ENCODE data around the gene HAPLN3.
A peak's percentile ranks its signal among the peaks of the same experiment; 100 is the strongest.
"Not testable (repeated sequence)": the region's sequence is repeated elsewhere in the genome, so short reads cannot be mapped to it uniquely, and the experiment has no call there.

HAPLN3 gene, protein sequence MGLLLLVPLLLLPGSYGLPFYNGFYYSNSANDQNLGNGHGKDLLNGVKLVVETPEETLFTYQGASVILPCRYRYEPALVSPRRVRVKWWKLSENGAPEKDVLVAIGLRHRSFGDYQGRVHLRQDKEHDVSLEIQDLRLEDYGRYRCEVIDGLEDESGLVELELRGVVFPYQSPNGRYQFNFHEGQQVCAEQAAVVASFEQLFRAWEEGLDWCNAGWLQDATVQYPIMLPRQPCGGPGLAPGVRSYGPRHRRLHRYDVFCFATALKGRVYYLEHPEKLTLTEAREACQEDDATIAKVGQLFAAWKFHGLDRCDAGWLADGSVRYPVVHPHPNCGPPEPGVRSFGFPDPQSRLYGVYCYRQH

DNA sequence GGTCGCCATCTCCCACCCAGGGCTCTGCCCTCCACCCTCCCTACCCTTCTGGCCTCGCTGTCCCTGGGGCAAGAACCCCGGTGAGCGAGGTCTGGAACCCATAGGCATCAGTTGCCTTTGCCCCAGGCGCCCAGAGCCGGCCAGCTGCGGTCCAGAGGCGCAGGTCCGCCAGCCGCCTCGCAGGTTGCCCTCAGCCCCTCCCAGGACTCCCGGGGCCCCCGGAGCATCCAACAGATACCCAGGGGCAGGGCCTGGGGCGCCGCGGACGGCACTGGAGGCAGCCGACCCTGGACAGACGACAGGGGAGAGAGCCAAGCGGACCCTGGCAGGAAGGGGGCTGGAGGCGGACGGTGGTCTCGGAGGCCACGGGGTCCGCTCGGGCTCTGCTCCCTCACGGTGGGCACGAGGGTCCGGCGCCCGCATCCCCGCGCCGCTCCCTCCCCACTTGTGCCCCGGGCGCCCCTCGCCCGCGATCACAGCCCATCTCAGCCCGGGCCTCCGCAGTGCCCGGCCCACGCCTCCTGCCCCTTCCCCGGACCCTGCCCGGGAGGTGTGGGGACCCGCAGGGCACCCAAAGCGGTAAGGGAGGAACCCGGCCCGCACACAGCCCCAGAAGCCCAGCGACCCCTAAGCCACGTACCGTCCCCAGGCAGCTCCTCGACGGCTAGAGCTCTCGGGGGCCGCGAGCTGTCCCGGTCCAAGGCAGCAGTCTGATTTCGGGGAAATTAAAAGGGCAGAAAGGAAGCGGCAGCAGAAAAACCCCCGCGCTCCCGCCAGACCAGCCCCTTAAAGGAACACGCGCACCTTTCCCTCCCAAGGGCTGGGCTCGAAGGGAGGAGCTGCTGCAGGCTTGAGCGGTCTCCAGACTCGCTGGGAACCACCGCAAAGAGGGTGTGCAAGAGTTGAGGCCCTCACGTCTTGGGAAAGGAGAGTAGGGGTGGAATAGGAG lies at the start of gene HAPLN3:
HAPLN3 (minus strand) TSS at position 726 of the 949 bp plus-strand sequence. CDS start 8,246 bp downstream, outside the sequence.
- DNase-seq = no peak

DNA sequence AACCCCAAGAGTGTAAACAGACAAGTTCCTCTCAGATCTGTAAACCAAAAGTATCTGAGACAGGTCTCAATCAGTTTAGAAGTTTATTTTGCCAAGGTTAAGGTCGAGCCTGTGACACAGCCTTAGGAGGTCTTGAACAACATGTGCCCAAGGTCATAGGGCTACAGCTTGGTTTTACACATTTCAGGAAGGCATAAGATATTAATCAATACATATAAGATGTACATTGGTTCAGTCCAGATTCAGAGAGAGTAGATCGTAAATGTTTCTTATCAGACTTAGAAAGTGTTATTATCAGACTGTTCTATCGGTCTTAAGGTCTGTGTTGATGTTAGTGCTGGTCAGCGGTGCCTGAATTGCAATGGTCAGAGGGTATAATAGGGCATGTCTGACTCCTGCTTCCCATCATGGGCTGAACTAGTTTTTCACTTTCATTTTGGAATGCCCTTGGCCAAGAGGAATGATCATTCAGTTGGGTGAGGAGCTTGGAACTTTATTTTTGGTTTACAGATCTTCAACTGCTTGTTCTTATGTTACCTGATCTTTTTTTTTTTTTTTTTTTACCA lies 44.8 kb upstream of the HAPLN3 start:
- no peak for DNase-seq

DNA sequence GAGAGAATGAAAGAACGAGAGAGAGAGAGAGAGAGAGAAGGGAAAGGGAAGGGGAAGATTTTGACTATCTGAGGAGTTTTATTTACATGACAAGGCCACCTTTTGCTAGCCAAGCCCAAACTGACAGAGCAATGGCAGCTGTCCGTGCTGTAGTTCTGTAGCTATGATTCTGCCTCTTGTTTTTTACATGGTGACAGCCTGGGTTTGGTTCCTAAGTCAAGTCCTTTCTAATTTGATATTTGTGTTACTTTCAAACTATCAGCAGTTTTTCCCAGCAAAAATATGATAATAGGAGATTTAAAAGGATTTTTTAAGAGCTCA lies 44.1 kb upstream of the HAPLN3 start:
- no peak for DNase-seq

DNA sequence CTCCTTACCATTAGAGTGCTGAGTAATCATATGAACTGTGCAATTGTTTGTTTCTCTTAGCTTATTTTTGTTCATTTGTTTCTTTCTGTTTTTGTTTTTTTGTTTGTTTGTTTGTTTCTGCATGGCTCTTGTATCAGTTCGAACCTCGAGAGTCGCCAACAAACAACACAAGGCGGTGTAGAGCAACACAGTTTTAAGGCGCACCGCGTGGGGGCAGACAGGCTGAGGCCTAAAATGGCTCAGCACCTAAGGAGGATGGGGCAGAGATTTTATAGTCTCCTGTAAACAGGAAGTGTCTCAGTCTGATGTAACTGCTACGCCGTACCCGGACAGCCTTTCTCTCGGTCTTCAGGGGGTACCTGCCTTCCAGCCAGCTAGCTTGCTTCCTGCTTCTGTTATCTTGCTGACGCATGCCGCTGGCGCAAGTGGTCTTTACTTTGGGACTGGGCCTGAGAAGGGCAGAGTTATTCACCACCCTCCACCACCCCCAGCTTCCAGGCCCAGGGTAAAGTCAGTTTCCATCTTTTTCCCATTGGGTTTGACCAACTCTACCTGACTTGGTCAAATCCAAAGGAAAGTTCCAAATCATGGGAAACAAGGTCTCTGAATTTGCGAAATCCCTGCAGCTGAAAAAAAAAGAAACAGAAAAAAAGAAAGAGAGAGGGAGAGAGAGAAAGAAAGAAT lies 43.6 kb upstream of the HAPLN3 start:
- no peak for DNase-seq

DNA sequence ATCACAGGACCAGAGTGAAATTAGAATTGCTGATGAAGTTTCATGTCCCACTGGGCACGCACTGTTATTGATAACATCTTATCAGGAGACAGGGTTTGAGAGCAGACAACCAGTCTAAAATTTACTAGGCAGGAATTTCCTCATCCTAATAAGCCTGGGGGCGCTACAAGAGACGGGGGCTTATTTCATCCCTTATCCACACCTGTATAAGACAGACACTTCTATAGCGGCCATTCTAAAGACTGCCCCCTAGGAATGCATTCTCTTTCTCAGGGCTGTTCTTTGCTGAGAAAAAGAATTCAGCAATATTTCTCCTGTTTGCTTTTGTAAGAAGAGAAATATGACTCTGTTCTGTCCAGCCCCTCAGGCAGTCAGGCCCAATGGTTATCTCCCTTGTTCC lies 39.1 kb upstream of the HAPLN3 start:
- DNase-seq = not testable (repeated sequence)

DNA sequence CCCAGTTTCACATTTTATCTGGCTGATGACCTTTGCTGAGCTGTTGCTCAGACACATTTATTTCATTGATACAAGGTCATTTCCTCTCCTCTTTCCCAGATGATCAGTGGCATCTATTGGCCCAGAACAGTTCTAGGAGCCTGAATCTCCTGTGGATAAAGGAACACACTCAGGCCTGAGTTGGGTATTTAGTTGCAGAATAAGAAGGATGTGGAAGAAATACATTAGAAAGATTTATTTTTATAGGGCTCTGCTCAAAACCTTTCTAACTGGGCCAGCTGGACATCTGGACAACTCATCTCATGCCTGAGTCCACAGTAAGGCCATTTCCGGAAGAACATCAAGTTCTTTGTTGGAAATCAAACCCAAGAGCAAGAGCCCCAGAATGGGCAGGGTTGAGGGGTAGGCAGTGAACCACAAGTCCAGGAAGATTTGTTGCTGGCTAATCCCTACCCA lies 37.6 kb upstream of the HAPLN3 start:
- no peak for DNase-seq

DNA sequence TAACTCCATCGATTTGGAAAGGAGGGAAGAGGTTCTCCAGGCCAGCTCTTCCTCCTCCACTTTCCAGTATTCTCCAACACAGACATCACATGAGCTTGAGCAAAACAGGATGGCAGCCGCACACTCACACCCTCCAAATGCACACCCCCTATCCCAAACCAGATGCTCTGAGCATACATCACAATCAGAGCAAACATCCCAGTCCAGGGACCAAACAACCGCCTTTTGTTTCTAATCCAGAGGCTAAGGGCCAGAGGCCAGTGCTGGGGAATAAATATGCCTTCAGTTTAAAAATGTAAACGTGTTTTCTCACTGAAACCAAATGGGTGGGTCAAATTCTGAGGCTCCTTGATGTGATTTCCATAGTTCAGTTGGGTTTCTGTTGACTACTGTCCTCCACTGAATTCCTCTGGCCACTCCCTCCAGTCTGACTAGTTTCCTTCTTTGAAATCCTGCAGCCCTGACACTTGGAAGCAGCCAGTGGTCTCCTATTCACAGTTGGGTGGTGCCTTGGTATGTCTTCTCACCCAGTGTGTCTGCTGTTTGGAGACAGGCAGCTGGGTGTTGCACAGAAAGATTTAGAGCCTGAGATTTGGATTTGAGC lies 37.0 kb upstream of the HAPLN3 start:
- no peak for DNase-seq

DNA sequence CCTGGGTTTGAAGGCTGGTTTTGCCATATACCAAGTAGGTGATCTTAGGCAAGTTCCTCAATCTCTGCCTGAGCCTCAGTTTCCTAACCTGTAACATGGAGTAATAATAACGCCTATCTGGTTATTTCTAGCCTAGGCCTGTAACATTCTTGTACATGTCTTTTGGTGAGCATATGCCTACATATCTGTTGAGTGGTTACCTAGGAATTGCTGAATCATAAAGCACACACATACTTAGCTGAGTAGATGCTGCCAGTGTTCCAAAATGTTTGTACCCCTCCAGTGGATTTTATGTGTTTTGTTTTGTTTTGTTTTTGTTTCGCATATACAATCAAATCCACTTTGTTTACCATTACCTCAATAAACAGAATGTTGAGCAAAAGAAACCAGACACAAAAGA lies 35.2 kb upstream of the HAPLN3 start:
- DNase-seq = no peak

DNA sequence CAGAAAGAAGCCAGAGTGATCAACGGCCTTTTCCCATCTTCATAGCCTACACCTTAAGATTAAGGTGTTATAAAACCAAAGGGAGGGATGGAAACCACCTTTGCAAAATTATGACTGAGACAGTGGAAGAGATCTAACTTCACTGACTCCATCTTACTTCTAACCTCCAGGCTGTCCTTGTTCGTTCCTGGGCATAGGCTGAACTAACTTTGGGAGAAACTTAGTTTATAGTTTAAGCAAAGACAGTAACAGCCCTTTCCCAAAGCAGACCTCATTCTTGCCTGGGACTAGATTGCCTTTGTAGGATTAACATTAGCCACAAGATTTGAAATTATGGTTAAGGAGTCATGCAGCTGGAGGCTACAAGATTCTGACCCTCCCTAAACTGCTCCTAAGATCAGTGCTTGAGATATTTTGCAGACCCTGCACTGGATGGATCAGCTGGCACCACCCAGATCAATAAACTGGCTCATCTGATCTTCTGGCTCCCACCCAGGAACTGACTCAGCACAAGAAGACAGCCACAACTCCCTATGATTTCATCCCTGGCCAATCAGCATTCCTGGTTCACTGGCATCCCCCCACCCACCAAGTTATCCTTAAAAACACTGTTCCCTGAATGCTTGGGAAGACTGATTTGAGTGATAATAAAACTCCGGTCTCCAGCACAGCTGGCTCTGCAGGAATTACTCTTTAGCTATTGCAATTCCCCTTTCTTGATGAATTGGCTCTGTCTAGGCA lies 34.2 kb upstream of the HAPLN3 start:
- not testable (repeated sequence) for DNase-seq

DNA sequence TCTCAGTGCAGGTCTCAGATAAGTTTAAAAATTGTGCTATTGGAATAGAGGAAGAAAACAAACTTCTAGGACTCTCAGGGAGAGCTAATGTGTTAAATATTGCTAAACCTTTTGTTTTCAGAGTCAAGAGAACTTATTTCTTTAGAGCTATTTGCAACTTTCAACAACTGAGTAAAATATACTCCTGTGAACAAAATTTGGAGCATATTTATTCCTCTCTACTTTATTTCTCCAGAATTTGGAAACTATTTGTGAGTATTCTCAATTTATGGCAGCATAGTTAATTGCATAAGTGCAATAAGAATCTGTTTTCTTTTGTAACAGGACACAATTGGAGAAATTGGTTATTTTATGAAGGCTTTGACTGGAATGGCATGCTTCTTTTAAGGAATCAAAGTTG lies 32.8 kb upstream of the HAPLN3 start:
- DNase-seq = not testable (repeated sequence)

DNA sequence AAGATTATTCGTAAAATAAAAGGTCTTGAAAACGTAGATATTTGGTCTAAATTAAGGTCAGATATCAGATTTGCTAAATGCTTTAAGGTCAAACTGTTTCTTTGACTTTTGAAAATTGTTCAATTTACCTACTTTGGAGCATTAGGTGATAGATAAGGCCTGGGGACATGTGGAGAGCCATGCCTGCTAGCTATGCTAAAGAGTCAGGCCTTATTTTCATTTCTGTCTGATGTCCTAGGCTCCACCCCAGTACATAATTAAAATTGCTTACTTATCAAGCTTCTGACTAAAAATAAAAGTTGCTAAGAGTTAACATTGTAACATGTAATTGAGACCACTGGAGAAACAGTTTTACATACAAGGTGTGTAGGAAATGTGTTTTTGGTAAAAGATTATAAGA lies 30.3 kb upstream of the HAPLN3 start:
- DNase-seq = not testable (repeated sequence)

DNA sequence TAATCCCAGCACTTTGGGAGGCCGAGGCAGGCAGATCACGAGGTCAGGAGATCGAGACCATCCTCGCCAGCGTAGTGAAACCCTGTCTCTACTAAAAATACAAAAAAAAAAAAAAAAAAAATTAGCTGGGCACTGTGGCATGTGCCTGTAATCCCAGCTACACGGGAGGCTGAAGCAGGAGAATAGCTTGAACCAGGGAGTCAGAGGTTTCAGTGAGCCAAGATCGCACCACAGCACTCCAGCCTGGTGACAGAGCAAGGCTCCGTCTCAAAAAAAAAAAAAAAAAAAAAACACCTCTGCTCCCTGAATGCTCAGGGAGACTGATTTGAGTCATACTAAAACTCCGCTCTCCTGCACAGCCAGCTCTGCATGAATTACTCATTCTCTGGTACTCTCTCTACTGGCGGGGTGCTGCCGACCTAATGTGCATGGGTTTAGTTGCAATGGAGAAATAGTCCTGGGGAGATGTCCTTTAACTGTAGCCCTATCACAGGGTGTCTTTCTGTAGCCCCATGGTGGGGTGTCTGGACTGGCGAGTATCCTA lies 25.6 kb upstream of the HAPLN3 start:
- not testable (repeated sequence) for DNase-seq

DNA sequence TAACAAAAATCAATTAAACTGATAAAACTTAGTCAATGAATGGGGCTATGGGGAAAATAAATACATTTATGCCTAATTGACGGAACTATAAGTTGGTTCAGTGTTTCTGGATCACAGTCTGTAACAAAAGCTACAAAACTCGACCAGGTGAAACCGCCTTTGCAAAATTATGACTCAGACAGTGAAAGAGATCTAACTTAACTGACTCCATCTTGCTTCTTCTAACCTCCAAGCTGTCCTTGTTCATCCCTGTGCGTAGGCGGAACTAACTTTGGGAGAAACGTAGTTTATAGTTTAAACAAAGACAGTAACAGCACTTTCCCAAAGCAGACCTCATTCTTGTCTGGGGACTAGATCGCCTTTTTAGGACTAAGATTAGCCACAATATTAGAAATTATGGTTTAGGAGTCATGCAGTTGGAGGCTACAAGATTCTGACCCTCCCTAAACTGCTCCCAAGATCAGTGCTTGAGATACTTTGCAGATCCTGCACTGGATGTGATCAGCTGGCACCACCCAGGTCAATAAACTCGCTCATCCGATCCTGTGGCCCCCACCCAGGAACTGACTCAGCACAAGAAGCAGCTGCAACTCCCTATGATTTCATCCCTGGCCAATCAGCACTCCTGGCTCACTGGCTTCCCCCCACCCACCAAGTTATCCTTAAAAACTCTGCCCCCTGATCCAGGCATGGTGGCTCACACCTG lies 25.0 kb upstream of the HAPLN3 start:
- no peak for DNase-seq

DNA sequence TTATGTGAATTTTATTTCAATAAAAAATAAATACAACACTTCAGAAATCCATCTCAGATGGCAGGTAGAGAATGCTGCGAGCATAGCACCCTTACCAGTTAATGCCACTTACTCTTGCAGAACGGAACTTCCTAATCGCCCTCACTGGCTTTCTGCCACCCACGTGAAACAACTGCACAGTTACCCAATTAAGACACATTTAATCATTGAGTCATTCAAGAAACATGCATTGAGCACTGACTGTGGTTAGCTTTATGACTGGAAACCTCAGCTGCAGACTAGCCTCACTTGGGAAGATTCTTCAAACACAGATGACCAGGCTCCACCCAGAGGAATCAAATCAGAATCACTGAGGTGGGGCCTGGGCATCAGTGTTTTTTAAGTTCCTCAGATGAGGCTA lies 23.4 kb upstream of the HAPLN3 start:
- no peak for DNase-seq

DNA sequence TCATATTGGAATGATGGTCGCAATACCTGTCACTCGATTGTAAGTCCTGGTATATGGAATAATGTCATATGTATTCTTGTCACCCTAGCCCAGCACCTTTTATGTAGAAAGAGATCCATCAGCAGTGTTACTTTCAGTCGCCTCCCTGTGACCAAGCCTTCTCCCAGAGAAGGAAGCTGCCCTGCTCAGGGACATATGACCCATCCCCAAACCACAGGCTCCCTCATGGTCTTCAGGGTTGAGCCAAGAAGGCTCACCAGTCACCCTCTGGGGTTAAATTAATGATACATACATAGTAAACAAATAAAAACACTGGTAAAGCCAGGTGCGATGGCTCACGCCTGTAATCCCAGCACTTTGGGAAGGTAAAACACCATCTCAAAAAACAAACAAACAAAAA lies 22.4 kb upstream of the HAPLN3 start:
- no peak for DNase-seq

DNA sequence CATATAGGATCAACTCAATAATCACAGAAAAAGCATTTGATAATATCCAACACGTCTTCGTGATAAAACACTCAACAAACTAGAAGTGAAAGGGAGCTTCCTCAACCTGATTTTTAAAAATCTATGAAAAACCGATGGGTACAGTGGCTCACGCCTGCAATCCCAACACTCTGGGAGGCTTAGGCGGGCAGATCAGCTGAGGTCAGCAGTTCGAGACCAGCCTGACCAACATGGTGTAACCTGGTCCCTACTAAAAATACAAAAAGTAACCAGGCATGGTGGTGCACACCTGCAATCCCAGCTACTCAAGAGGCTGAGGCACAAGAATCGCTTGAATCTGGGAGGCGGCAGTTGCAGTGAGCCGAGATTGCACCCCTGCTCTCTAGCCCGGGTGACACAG lies 20.0 kb upstream of the HAPLN3 start:
- no peak for DNase-seq

DNA sequence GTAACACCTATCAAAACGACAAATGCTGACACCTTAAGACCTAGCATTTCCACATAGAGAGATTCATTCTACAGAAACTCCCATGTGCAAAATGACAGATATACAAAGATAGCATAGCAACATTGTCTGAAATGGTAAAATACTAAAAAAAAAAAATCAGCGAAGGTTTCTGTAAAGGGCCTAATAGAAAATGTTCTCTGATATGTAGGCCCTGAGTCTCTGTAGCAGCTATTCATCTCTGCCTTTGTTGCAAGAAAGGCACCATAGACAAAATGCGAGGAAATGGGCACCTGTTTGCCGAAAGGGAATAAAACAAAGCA lies 18.5 kb upstream of the HAPLN3 start:
- no peak for DNase-seq

DNA sequence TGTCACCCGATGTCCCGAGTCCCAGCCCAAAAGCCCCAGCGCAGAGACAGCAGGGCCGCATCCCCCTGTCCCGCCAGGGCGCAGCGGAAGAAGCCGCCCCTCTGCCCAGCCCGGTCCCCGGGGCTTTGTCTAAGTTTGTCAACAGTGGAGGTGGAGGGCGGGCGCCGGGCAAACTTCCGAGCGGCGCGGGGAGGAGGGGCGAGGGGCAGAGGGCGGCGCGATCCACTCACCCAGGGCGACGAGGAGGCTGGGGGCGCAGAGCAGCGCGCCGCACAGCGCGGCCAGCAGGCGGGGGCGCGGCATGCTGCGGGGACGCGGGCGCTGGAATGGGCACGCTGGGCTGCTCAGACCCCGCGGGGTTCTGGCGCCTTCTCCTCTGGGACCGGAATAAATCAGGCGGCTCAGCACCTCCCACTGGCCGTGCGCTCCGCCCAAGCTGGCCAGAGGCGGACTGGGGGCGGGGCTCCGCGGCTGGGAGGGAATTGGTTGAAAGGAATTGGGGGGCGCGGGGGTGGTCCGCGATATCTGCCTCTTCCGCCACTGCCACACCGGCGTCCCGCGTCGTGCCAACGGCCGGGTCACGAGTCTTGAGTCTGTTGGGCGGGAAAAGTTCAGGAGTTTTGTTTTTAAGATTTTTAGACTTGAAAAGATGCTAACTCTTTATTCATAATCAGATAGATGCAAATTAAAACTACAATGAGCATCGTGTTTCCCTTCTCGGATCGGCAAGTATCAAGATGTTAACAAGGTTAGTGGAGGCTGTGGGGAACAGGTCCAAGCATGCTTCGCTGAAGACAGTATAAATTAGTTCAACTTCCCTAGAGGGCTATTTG lies 17.9 kb upstream of the HAPLN3 start, which contains the start of gene MFGE8:
MFGE8 (minus strand) TSS at position 363 of the 833 bp plus-strand sequence; CDS start at position 303, 60 bp downstream.
- DNase-seq = peak; percentile 66 to 69

DNA sequence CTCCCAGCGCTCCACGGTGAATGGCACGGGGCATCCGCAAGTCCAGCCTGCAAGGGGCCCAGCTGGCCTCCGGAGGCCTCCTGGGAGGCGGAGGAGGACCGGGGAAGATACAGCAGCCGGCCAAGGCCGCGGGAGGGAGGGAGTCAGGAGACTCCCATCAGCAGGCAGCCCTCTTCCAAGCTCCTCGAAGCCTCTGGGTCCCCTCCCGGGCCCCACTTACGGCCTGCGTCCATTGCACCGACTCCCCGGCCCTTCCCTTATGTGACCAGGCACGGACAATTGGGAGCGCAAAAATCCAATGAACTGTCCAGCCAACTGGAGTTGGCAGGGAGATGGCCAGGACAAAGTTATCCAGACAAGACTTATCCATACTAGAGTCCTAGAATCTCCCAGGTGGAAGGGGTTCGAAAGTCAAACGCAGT lies 17.2 kb upstream of the HAPLN3 start:
- DNase-seq = no peak

DNA sequence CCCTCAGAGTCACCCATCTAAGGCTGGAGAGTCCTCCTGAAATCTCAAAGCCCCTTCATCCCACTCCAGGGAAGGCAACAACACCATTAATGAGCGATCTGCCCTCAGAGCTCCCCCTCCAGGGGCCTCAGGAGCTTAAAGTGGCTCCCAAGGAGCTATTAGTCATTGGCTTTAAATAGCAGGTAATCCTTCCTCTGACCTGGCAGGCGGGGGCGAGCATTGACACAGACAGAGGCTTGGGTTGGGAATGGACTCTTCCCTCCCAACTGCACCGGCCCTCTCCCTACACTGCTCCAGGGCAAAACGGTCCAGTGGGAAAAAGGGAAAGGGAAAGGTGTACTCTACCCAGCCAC lies 16.4 kb upstream of the HAPLN3 start:
- no peak for DNase-seq

Measured in NCI-H2081 (cell line).